Calu3 (cell line): ENCODE data around the gene ABCF1. TPM values are rescaled to one million over a fixed set of nuclear protein-coding genes. Genes with fewer than 3 reads are reported as not detected.

ENCODE experiments used
- BruUV-seq: library from RNA; stranded (reverse); fragments of 400-500 nt; replicated peaks from 2 replicates; lab custom pipeline; 2021; lab: Mats Ljungman, UMichigan
- CTCF ChIA-PET: fragments of 300-600 bp; sonication (Branson Sonifier 250); formaldehyde crosslinking; loops from one replicate; lab custom pipeline; 2022; ENCODE audit warnings: antibody characterized with exemption; lab: Charles Lee
- DNase-seq: peaks from one replicate; pipeline ENCODE4 v3.0.0; 2022
- H3K27ac Mint-ChIP-seq: one replicate; pipeline ENCODE4 v1.8.0; 2022; ENCODE audit warnings: mixed read lengths; ENCODE audit not compliant: unreplicated experiment
- H3K27me3 Mint-ChIP-seq: one replicate; pipeline ENCODE4 v1.8.0; 2022; ENCODE audit warnings: mixed read lengths; ENCODE audit not compliant: unreplicated experiment
- H3K36me3 Mint-ChIP-seq: one replicate; pipeline ENCODE4 v1.8.0; 2022; ENCODE audit warnings: mild to moderate bottlenecking, moderate library complexity, mixed read lengths; ENCODE audit not compliant: insufficient read depth, unreplicated experiment
- H3K4me1 Mint-ChIP-seq: one replicate; pipeline ENCODE4 v1.8.0; 2022; ENCODE audit warnings: mild to moderate bottlenecking, low read depth, mixed read lengths; ENCODE audit not compliant: unreplicated experiment
- H3K4me3 Mint-ChIP-seq: one replicate; pipeline ENCODE4 v1.8.0; 2022; ENCODE audit warnings: mild to moderate bottlenecking, low read depth, moderate library complexity, mixed read lengths; ENCODE audit not compliant: unreplicated experiment
- H3K9me3 Mint-ChIP-seq: one replicate; pipeline ENCODE4 v1.8.0; 2022; ENCODE audit warnings: low read depth, mixed read lengths; ENCODE audit not compliant: unreplicated experiment
- CTCF ChIP-seq: fragments of 200-600 bp; IDR thresholded peaks from one replicate; pipeline ENCODE4 v1.8.0; 2022; ENCODE audit warnings: antibody characterized with exemption; ENCODE audit not compliant: unreplicated experiment
- intact Hi-C: fragments of 100-400 bp; cut with micrococcal nuclease; formaldehyde crosslinking; loops from one replicate; pipeline ENCODE4 v1.10.0; 2022; ENCODE audit not compliant: unreplicated experiment
- total RNA-seq: library from RNA; stranded (reverse); gene quantifications from 2 replicates; pipeline ENCODE4 v1.2.3, GENCODE V29; 2022

Gene ABCF1
- total RNA-seq, 1 experiment from 2014 or later, result 88.3 TPM

DNA sequence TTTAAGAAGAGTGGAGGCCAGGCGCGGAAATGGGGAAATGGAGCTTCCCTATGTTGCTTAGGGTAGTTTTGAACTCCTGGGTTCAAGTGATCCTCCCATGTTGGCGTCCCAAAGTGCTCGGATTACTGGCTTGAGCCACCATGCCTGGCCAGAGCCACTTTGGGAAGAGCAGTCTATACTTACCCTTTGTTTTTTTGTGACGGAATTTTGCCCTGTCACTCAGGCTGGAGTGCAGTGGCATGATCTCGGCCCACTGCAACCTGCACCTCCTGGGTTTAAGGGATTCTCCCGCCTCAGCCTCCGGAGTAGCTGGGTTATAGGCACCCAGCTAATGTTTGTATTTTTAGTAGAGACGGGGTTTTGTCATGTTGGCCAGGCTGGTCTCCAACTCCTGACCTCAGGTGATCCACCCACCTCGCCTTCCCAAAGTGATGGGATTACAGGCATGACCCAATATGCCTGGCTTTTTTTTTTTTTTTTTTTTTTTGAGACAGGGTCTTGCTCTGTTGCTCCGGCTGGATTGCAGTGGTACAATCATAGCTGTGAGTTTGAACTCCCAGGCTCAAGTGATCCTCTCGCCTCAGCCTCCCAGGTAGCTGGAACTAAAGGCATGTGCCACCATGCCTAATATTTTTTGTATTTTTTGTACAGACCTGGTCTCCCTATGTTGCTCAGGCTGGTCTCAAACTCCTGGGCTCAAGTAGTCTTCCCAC, 27.8 kb downstream of the ABCF1 start:
- H3K27me3 Mint-ChIP-seq, result no peaks in the 10 kb centered on the region
- H3K36me3 Mint-ChIP-seq, result peaks cover 94% of the 10 kb centered on the region
- CTCF ChIA-PET, result interaction anchor here (1.2 to 3.2 kb wide), 3 partner anchors 16 to 117 kb away, joined by 3 to 28 read pairs (median 5); no protein-coding TSS in a partner anchor
- intact Hi-C loops, result loop anchor here (5.0 kb wide), 1 partner anchor 57 kb away; no protein-coding TSS in a partner anchor
- no peak for TF ChIP-seq CTCF
- H3K27ac Mint-ChIP-seq, result peak overlapping the region; percentile 35
- no peaks in the 10 kb centered on the region for H3K9me3 Mint-ChIP-seq
- DNase-seq, result no peak
- H3K4me1 Mint-ChIP-seq, result no peaks in the 10 kb centered on the region
- H3K4me3 Mint-ChIP-seq, result no peak overlapping the region
- BruUV-seq, result no TSS peak

GRCh38 chr6:30599625-30600324, 28.5 kb downstream of the ABCF1 start:
- BruUV-seq, result no TSS peak
- Mint-ChIP-seq H3K36me3 (peaks cover 94% of the 10 kb centered on the region), H3K27ac (peak overlapping the region; percentile 71), H3K27me3 (no peaks in the 10 kb centered on the region), H3K9me3 (no peaks in the 10 kb centered on the region), H3K4me3 (no peak overlapping the region), H3K4me1 (no peaks in the 10 kb centered on the region)
- DNase-seq, result no peak
- intact Hi-C loops, result loop anchor here (5.0 kb wide), 1 partner anchor 57 kb away; no protein-coding TSS in a partner anchor
- CTCF ChIA-PET, result interaction anchor here (0.7 to 1.2 kb wide), 2 partner anchors 15 to 22 kb away, joined by 3 read pairs; no protein-coding TSS in a partner anchor
- TF ChIP-seq CTCF, result no peak

DNA sequence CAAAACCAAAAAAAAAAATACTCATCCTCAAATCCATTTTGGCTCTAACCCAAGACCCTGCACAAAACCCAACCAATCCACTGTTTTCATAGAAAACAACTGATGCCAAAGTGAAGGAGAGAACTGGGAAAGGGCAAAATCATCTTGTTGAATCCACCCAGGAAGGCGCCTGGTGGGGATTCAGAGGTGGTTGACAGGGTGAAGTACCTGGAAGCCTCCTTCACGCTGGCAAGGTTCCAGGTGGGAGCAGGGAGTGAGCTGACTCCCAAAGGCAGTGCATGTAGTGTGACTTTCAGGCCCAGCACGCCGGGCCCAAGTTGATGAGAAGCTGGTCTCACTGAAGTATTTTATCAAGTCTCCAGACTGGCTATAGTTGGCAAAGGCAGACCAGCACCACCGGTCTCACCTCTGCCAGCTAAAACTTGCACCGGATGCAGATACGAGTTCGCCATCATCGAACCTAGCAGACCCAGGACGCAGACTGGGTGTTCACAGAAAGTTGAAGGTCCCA, 29.3 kb downstream of the ABCF1 start:
- peaks cover 96% of the 10 kb centered on the region for H3K36me3 Mint-ChIP-seq
- H3K27me3 Mint-ChIP-seq, result no peaks in the 10 kb centered on the region
- intact Hi-C loops, result no loop called here
- no peaks in the 10 kb centered on the region for H3K4me1 Mint-ChIP-seq
- no peak for DNase-seq
- H3K9me3 Mint-ChIP-seq, result no peaks in the 10 kb centered on the region
- H3K4me3 Mint-ChIP-seq, result no peak overlapping the region
- TF ChIP-seq CTCF, result no peak
- peak overlapping the region; percentile 71 for H3K27ac Mint-ChIP-seq
- CTCF ChIA-PET, result interaction anchor here (0.7 to 1.2 kb wide), 2 partner anchors 15 to 23 kb away, joined by 3 read pairs; no protein-coding TSS in a partner anchor
- BruUV-seq, result TSS peak; percentile 4

DNA sequence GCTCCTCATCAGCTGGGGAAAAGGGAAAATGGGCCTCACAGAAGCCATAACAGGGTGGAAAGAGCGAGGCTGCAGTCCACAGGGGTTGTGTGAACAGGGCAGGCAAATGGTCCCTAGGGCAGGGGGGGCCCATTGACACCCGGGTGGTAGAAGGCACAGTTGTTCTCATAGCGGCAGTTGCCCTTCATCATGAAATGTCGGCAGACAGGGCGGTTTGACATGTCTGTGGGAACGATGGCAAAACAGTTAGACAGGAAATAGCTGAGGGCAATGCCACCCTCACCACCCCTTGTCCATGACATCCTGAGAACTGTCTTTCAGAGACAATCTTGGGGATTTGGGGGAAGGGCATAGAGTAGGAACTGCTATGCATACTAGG, 30.2 kb downstream of the ABCF1 start:
- DNase-seq, result no peak
- no TSS peak for BruUV-seq
- intact Hi-C loops, result no loop called here
- Mint-ChIP-seq H3K9me3 (no peaks in the 10 kb centered on the region), H3K4me1 (no peaks in the 10 kb centered on the region), H3K36me3 (peaks cover 99% of the 10 kb centered on the region), H3K27ac (peak overlapping the region; percentile 35), H3K27me3 (no peaks in the 10 kb centered on the region), H3K4me3 (no peak overlapping the region)
- CTCF ChIA-PET, result no interaction called here
- no peak for TF ChIP-seq CTCF
